ENCODE measurements around the gene SORL1.

The SORL1 gene

DNA sequence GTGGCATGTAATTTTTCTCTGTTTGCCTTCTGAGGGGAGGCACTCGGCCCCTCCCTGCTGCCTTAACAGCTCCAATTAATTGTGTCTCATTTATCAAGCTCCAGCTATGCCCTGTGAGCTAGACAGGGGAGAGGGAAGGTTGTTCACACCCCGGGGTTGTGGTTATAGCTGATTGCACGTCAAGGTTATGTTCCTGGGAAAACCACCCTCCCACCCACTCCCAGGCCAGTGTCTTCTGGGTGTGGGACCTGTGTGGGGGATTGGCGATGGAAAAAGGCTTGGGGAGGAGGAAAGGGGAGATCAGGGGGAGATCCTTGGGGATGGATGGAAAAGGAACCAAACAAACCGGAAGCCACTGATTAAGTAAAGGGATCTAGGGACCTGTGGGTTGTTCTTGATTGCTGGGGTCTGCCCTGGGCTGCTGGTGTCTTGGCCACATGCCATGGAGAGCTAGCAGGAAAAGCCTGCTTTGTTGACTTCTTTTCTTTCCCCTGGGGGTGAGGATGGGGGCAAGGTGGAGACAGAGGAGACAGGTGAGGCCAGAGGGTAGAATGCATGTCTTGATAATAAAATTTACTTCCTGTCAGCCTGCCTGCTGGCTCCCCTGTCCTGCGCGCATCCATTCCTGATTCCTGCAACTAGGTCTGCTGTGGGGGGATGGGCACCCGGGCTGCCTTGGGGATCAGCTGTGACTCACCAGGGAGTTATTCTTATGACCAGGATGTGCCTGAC, 14.1 kb downstream of the SORL1 start:
- Histone ChIP-seq H3K36me3 (ENCODE audit: control insufficient read depth, insufficient read depth, low read length) (no peaks in the 10 kb centered on the region), H3K27ac (no peak overlapping the region), H3K4me1 (peaks cover 3% of the 10 kb centered on the region), H2AFZ (no peak overlapping the region), H3K4me2 (ENCODE audit: low read length) (no peak overlapping the region), H3K9ac (no peak overlapping the region), H3K4me3 (ENCODE audit: low read depth, low read length) (no peak overlapping the region), H3K9me3 (ENCODE audit: control insufficient read depth, low read length) (no peaks in the 10 kb centered on the region), H3K79me2 (no peaks in the 10 kb centered on the region), H3K27me3 (ENCODE audit: control insufficient read depth, insufficient read depth, low read length) (no peaks in the 10 kb centered on the region)
- TF ChIP-seq, protein P1, sequence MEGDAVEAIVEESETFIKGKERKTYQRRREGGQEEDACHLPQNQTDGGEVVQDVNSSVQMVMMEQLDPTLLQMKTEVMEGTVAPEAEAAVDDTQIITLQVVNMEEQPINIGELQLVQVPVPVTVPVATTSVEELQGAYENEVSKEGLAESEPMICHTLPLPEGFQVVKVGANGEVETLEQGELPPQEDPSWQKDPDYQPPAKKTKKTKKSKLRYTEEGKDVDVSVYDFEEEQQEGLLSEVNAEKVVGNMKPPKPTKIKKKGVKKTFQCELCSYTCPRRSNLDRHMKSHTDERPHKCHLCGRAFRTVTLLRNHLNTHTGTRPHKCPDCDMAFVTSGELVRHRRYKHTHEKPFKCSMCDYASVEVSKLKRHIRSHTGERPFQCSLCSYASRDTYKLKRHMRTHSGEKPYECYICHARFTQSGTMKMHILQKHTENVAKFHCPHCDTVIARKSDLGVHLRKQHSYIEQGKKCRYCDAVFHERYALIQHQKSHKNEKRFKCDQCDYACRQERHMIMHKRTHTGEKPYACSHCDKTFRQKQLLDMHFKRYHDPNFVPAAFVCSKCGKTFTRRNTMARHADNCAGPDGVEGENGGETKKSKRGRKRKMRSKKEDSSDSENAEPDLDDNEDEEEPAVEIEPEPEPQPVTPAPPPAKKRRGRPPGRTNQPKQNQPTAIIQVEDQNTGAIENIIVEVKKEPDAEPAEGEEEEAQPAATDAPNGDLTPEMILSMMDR (IDR thresholded peaks at IDR 0.05) = no peak

DNA sequence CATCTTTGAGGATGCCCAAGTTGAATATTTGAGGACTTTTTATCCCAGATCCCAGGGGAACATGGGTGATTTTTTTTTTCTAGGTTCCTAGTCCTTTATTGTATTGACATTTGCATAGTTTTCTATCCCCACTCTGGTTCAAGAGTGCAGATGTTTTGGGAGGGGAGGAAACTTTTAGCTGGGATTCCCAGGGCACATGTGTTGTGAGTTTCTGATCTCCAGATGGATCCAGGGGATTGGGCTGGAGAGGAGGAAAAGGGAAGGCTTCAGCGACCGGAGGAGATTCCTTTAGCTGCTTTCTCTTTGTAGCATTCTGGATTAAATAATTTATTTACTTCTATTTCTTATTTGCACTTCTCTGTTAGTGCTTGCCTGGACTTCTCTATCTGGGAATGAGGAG, 15.4 kb downstream of the SORL1 start:
- H3K36me3 ChIP-seq (ENCODE audit: control insufficient read depth, insufficient read depth, low read length) = no peaks in the 10 kb centered on the region
- H3K79me2 ChIP-seq = no peaks in the 10 kb centered on the region
- peaks cover 3% of the 10 kb centered on the region for H3K4me1 ChIP-seq
- H2AFZ ChIP-seq = no peak overlapping the region
- TF ChIP-seq, protein P1 (IDR thresholded peaks at IDR 0.05) = no peak
- no peak overlapping the region for H3K9ac ChIP-seq
- H3K4me3 ChIP-seq (ENCODE audit: low read depth, low read length) = no peak overlapping the region
- H3K27me3 ChIP-seq (ENCODE audit: control insufficient read depth, insufficient read depth, low read length) = no peaks in the 10 kb centered on the region
- no peak overlapping the region for H3K4me2 ChIP-seq (ENCODE audit: low read length)
- H3K9me3 ChIP-seq (ENCODE audit: control insufficient read depth, low read length) = no peaks in the 10 kb centered on the region
- H3K27ac ChIP-seq = no peak overlapping the region

DNA sequence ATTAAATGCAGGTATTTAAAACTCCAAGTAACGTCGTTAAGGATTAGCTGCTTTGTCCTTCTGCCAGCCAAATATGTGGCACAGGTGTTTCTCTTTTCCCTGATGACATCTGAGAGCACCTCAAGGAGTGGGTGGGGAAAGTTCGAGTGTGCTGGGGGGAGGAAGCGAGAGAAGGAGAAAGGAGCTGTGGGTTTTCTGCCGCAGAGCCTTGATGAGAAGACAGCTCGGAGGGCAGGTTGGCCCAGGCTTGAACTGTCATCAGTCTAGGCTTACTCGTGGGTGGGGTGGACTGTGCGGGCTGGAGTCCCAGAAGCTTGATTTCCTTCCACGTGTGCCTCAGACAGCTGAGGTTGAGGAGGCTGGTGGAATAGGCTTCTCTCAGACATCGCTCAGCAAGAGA, 15.9 kb downstream of the SORL1 start:
- TF ChIP-seq, protein P1 (IDR thresholded peaks at IDR 0.05) = no peak
- Histone ChIP-seq H3K4me3 (ENCODE audit: low read depth, low read length) (no peak overlapping the region), H3K9me3 (ENCODE audit: control insufficient read depth, low read length) (no peaks in the 10 kb centered on the region), H3K79me2 (no peaks in the 10 kb centered on the region), H3K27me3 (ENCODE audit: control insufficient read depth, insufficient read depth, low read length) (no peaks in the 10 kb centered on the region), H3K4me2 (ENCODE audit: low read length) (no peak overlapping the region), H2AFZ (no peak overlapping the region), H3K36me3 (ENCODE audit: control insufficient read depth, insufficient read depth, low read length) (no peaks in the 10 kb centered on the region), H3K9ac (no peak overlapping the region), H3K4me1 (peaks cover 3% of the 10 kb centered on the region), H3K27ac (no peak overlapping the region)

DNA sequence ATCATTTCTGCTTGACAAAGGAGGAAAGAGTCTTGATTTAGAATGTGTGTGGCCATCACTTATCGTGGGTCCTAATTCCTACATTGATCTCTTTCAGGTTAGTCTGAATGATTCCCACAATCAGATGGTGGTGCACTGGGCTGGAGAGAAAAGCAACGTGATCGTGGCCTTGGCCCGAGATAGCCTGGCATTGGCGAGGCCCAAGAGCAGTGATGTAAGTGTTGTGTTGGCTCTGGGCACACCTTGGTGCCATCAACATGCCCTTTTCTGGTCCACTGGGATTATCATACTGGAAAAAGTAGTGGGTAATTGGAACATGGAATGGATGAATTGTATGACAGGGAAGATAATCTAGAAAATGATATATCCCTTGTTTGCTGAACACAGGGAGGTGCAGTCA, 17.8 kb downstream of the SORL1 start:
- Histone ChIP-seq H3K27me3 (ENCODE audit: control insufficient read depth, insufficient read depth, low read length) (no peaks in the 10 kb centered on the region), H3K4me3 (ENCODE audit: low read depth, low read length) (no peak overlapping the region), H3K79me2 (no peaks in the 10 kb centered on the region), H3K4me2 (ENCODE audit: low read length) (no peak overlapping the region), H3K4me1 (peaks cover 3% of the 10 kb centered on the region), H3K9ac (no peak overlapping the region), H3K9me3 (ENCODE audit: control insufficient read depth, low read length) (no peaks in the 10 kb centered on the region), H3K27ac (no peak overlapping the region), H2AFZ (no peak overlapping the region), H3K36me3 (ENCODE audit: control insufficient read depth, insufficient read depth, low read length) (no peaks in the 10 kb centered on the region)
- TF ChIP-seq, protein P1 (IDR thresholded peaks at IDR 0.05) = no peak

DNA sequence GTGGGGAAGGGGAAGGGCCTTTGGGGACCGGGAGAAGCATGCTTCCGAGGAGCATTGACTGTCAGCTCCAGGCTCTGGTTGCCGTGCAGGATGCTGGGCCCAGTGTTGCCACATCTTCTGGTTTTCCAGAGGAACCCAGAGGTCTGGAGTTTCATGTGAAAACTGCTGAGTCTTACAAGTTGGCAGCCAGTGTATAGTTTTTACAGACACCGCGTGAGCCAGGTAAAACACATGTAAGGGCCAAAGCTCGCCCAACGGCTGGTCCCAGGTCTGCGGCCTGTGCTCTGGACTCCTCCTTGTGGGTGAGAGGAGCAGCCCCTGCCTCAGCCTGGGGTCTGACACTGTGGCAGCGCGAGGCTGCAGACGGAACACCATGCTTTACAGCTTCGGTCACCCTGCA, 19.1 kb downstream of the SORL1 start:
- Histone ChIP-seq H2AFZ (no peak overlapping the region), H3K9me3 (ENCODE audit: control insufficient read depth, low read length) (no peaks in the 10 kb centered on the region), H3K36me3 (ENCODE audit: control insufficient read depth, insufficient read depth, low read length) (no peaks in the 10 kb centered on the region), H3K9ac (no peak overlapping the region), H3K79me2 (no peaks in the 10 kb centered on the region), H3K4me3 (ENCODE audit: low read depth, low read length) (no peak overlapping the region), H3K4me1 (peaks cover 3% of the 10 kb centered on the region), H3K27me3 (ENCODE audit: control insufficient read depth, insufficient read depth, low read length) (no peaks in the 10 kb centered on the region), H3K4me2 (ENCODE audit: low read length) (no peak overlapping the region), H3K27ac (no peak overlapping the region)
- TF ChIP-seq, protein P1 (IDR thresholded peaks at IDR 0.05) = no peak
